Thyroid gland (tissue), 4 donors: Measurements from ENCODE around the gene TNNT2.

ENCODE experiments used
- CTCF ChIP-seq, 6 experiments: fragments of 200-600 bp in 3 of 6; fragments of 450-650 bp in 3 of 6; sonication (generic) in 3 of 6; IDR thresholded peaks; one replicate each; pipeline ENCODE4 v1.5.1; 2016 to 2019; ENCODE audit warnings: antibody characterized with exemption in 6 of 6, mild to moderate bottlenecking in 2 of 6, inconsistent platforms in 1 of 6, moderate library complexity in 1 of 6
- POLR2A ChIP-seq, 2 donors: fragments of 450-650 bp; IDR thresholded peaks; one replicate each; pipeline ENCODE4 v1.6.1; 2017; ENCODE audit warnings: antibody characterized with exemption in 2 of 2, mild to moderate bottlenecking in 2 of 2, moderate library complexity in 1 of 2

GRCh38 chr1:201422436-201423030 lies 45.1 kb upstream of the TNNT2 start:
- TF ChIP-seq CTCF (IDR thresholded peaks at IDR 0.05) (no peak), POLR2A (IDR thresholded peaks at IDR 0.05) (no peak)
